Measurements from ENCODE around the gene CERS4.

CERS4 gene

GRCh38 chr19:8233370-8233769 lies 24.2 kb downstream of the CERS4 start:
- H3K27ac ChIP-seq (ENCODE audit: low read length, poor library complexity, severe bottlenecking), result no peak overlapping the region
- no peak overlapping the region for H3K14ac ChIP-seq (ENCODE audit: low read length in 2 of 2)
- H2AK5ac ChIP-seq (ENCODE audit: low read length, severe bottlenecking), result no peak overlapping the region
- H3K23ac ChIP-seq (ENCODE audit: low read length in 2 of 2), result no peak overlapping the region
- H2BK12ac ChIP-seq (ENCODE audit: low read length in 2 of 2), result no peak overlapping the region
- peak; percentile 66 for DNase-seq
- no peak overlapping the region for H3K4ac ChIP-seq (ENCODE audit: low read depth in 1 of 2, low read length in 2 of 2)
- H4K8ac ChIP-seq (ENCODE audit: low read length), result no peak overlapping the region
- no peak overlapping the region for H2BK15ac ChIP-seq (ENCODE audit: low read depth, poor library complexity, severe bottlenecking)
- no peaks in the 10 kb centered on the region for H3K79me1 ChIP-seq (replicated peaks; ENCODE audit: low read length, poor library complexity, severe bottlenecking)
- WGBS, result 65% methylated on average over 6 of the region's 7 CpGs
- H2BK5ac ChIP-seq (ENCODE audit: low read depth, low read length, poor library complexity, severe bottlenecking), result no peak overlapping the region
- no peak overlapping the region for H3K4me2 ChIP-seq (ENCODE audit: low read length, poor library complexity, severe bottlenecking)
- peaks cover 12% of the 10 kb centered on the region for H3K9me3 ChIP-seq (ENCODE audit: control insufficient read depth, low read length)
- H3K18ac ChIP-seq (ENCODE audit: low read depth in 1 of 2, low read length in 2 of 2), result no peak overlapping the region
- no peaks in the 10 kb centered on the region for H3K36me3 ChIP-seq (ENCODE audit: control insufficient read depth in 1 of 2, insufficient read depth in 2 of 2, low read depth in 1 of 2, low read length in 2 of 2)
- H2AFZ ChIP-seq (ENCODE audit: low read depth, low read length), result no peak overlapping the region
- no peak overlapping the region for H2BK120ac ChIP-seq (ENCODE audit: low read depth, low read length)
- H3K9ac ChIP-seq (ENCODE audit: low read length), result no peak overlapping the region
- no peaks in the 10 kb centered on the region for H3K4me1 ChIP-seq (ENCODE audit: control insufficient read depth, insufficient read depth, low read depth, low read length)
- H3K4me3 ChIP-seq (ENCODE audit: insufficient read depth in 1 of 2, low read depth in 1 of 2, low read length in 2 of 2), result no peak overlapping the region
- no peak overlapping the region for H4K91ac ChIP-seq (ENCODE audit: low read length)
- no peaks in the 10 kb centered on the region for H3K27me3 ChIP-seq (ENCODE audit: control insufficient read depth in 1 of 2, insufficient read depth in 1 of 2, low read length in 2 of 2)

DNA sequence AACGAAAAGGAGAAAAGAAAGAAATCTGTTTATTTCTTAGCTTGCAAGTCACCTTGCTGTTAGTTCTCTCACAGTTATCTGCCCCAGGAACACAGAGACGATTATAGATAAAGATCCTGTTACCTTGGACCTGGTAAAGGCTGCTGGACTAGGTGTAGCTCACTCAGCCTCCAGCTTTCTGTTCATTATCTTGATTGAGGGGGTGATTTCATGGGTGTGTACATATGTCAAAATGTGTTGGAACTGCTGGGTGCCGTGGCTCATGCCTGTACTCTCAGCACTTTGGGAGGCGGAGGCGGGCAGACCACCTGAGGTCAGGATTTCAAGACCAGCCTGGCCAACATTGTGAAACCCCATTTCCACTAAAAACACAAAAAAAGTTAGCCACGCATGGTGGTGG lies 27.9 kb downstream of the CERS4 start:
- H2BK5ac ChIP-seq (ENCODE audit: low read depth, low read length, poor library complexity, severe bottlenecking), result no peak overlapping the region
- H3K18ac ChIP-seq (ENCODE audit: low read depth in 1 of 2, low read length in 2 of 2), result no peak overlapping the region
- H4K8ac ChIP-seq (ENCODE audit: low read length), result no peak overlapping the region
- H3K4me1 ChIP-seq (ENCODE audit: control insufficient read depth, insufficient read depth, low read depth, low read length), result peaks cover 12% of the 10 kb centered on the region
- no peak overlapping the region for H2BK15ac ChIP-seq (ENCODE audit: low read depth, poor library complexity, severe bottlenecking)
- H3K36me3 ChIP-seq (ENCODE audit: control insufficient read depth in 1 of 2, insufficient read depth in 2 of 2, low read depth in 1 of 2, low read length in 2 of 2), result no peaks in the 10 kb centered on the region
- 92% methylated on average over 5 of the region's 6 CpGs for WGBS
- no peaks in the 10 kb centered on the region for H3K79me1 ChIP-seq (replicated peaks; ENCODE audit: low read length, poor library complexity, severe bottlenecking)
- H3K9ac ChIP-seq (ENCODE audit: low read length), result no peak overlapping the region
- H4K91ac ChIP-seq (ENCODE audit: low read length), result peak overlapping the region; percentile 50
- no peak overlapping the region for H2BK12ac ChIP-seq (ENCODE audit: low read length in 2 of 2)
- H3K4me2 ChIP-seq (ENCODE audit: low read length, poor library complexity, severe bottlenecking), result no peak overlapping the region
- H3K27ac ChIP-seq (ENCODE audit: low read length, poor library complexity, severe bottlenecking), result no peak overlapping the region
- no peak overlapping the region for H2AK5ac ChIP-seq (ENCODE audit: low read length, severe bottlenecking)
- H3K4me3 ChIP-seq (ENCODE audit: insufficient read depth in 1 of 2, low read depth in 1 of 2, low read length in 2 of 2), result no peak overlapping the region
- no peak overlapping the region for H3K23ac ChIP-seq (ENCODE audit: low read length in 2 of 2)
- no peak for DNase-seq
- no peak overlapping the region for H3K14ac ChIP-seq (ENCODE audit: low read length in 2 of 2)
- no peak overlapping the region for H3K4ac ChIP-seq (ENCODE audit: low read depth in 1 of 2, low read length in 2 of 2)
- no peak overlapping the region for H2AFZ ChIP-seq (ENCODE audit: low read depth, low read length)
- no peak overlapping the region for H2BK120ac ChIP-seq (ENCODE audit: low read depth, low read length)
- no peaks in the 10 kb centered on the region for H3K27me3 ChIP-seq (ENCODE audit: control insufficient read depth in 1 of 2, insufficient read depth in 1 of 2, low read length in 2 of 2)
- no peaks in the 10 kb centered on the region for H3K9me3 ChIP-seq (ENCODE audit: control insufficient read depth, low read length)

DNA sequence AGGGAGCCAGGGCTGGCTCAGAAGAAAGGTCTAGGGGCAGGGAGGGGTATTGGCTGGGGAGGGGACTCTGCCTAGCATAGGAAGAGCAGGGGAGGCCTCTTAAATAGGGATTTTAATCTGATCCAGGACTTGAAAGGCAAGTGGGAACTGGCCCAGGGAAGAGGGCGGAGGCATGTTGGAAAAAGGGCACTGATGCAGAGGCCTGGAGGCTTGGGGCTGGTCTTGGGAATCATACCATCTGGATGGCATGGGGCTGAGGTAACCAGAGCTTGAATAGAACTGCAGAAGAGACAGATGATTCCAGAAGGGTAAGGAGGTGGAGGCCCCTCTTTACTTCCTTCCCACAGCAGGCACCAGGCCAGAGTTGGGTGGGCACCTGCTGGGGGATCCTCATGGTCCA lies 29.1 kb downstream of the CERS4 start:
- no peak overlapping the region for H2AK5ac ChIP-seq (ENCODE audit: low read length, severe bottlenecking)
- peaks cover 12% of the 10 kb centered on the region for H3K4me1 ChIP-seq (ENCODE audit: control insufficient read depth, insufficient read depth, low read depth, low read length)
- H3K9me3 ChIP-seq (ENCODE audit: control insufficient read depth, low read length), result peaks cover 7% of the 10 kb centered on the region
- no peak overlapping the region for H3K4ac ChIP-seq (ENCODE audit: low read depth in 1 of 2, low read length in 2 of 2)
- no peak overlapping the region for H3K9ac ChIP-seq (ENCODE audit: low read length)
- DNase-seq, result no peak
- H3K27ac ChIP-seq (ENCODE audit: low read length, poor library complexity, severe bottlenecking), result no peak overlapping the region
- no peaks in the 10 kb centered on the region for H3K79me1 ChIP-seq (replicated peaks; ENCODE audit: low read length, poor library complexity, severe bottlenecking)
- WGBS, result 93% methylated on average over 1 of the region's 1 CpG
- H3K14ac ChIP-seq (ENCODE audit: low read length in 2 of 2), result no peak overlapping the region
- no peak overlapping the region for H3K4me3 ChIP-seq (ENCODE audit: insufficient read depth in 1 of 2, low read depth in 1 of 2, low read length in 2 of 2)
- no peak overlapping the region for H2BK15ac ChIP-seq (ENCODE audit: low read depth, poor library complexity, severe bottlenecking)
- H3K27me3 ChIP-seq (ENCODE audit: control insufficient read depth in 1 of 2, insufficient read depth in 1 of 2, low read length in 2 of 2), result peaks cover 0 to 3% of the 10 kb centered on the region in 2 experiments
- H3K18ac ChIP-seq (ENCODE audit: low read depth in 1 of 2, low read length in 2 of 2), result peak overlapping the region in 1 of 2 experiments; percentile 32
- peak overlapping the region; percentile 43 to 74 for H2BK12ac ChIP-seq (ENCODE audit: low read length in 2 of 2)
- no peak overlapping the region for H4K8ac ChIP-seq (ENCODE audit: low read length)
- H3K36me3 ChIP-seq (ENCODE audit: control insufficient read depth in 1 of 2, insufficient read depth in 2 of 2, low read depth in 1 of 2, low read length in 2 of 2), result no peaks in the 10 kb centered on the region
- H2BK5ac ChIP-seq (ENCODE audit: low read depth, low read length, poor library complexity, severe bottlenecking), result no peak overlapping the region
- H3K23ac ChIP-seq (ENCODE audit: low read length in 2 of 2), result no peak overlapping the region
- H3K4me2 ChIP-seq (ENCODE audit: low read length, poor library complexity, severe bottlenecking), result no peak overlapping the region
- no peak overlapping the region for H2AFZ ChIP-seq (ENCODE audit: low read depth, low read length)
- peak overlapping the region; percentile 55 for H2BK120ac ChIP-seq (ENCODE audit: low read depth, low read length)
- peak overlapping the region; percentile 40 for H4K91ac ChIP-seq (ENCODE audit: low read length)

GRCh38 chr19:8239528-8240273 lies 30.5 kb downstream of the CERS4 start:
- no peak overlapping the region for H3K27ac ChIP-seq (ENCODE audit: low read length, poor library complexity, severe bottlenecking)
- H2BK5ac ChIP-seq (ENCODE audit: low read depth, low read length, poor library complexity, severe bottlenecking), result no peak overlapping the region
- peak overlapping the region; percentile 88 to 99 for H2BK12ac ChIP-seq (ENCODE audit: low read length in 2 of 2)
- peak overlapping the region; percentile 75 to 89 for H3K4ac ChIP-seq (ENCODE audit: low read depth in 1 of 2, low read length in 2 of 2)
- H3K79me1 ChIP-seq (replicated peaks; ENCODE audit: low read length, poor library complexity, severe bottlenecking), result no peaks in the 10 kb centered on the region
- peaks cover 9% of the 10 kb centered on the region for H3K9me3 ChIP-seq (ENCODE audit: control insufficient read depth, low read length)
- peak overlapping the region; percentile 85 for H3K9ac ChIP-seq (ENCODE audit: low read length)
- H3K4me3 ChIP-seq (ENCODE audit: insufficient read depth in 1 of 2, low read depth in 1 of 2, low read length in 2 of 2), result peak overlapping the region in 1 of 2 experiments; percentile 63
- H2BK120ac ChIP-seq (ENCODE audit: low read depth, low read length), result peak overlapping the region; percentile 80
- H2BK15ac ChIP-seq (ENCODE audit: low read depth, poor library complexity, severe bottlenecking), result peak overlapping the region; percentile 91
- H3K23ac ChIP-seq (ENCODE audit: low read length in 2 of 2), result no peak overlapping the region
- peak overlapping the region; percentile 99 for H4K91ac ChIP-seq (ENCODE audit: low read length)
- 97% methylated on average over 2 of the region's 3 CpGs for WGBS
- H3K36me3 ChIP-seq (ENCODE audit: control insufficient read depth in 1 of 2, insufficient read depth in 2 of 2, low read depth in 1 of 2, low read length in 2 of 2), result no peaks in the 10 kb centered on the region
- no peak overlapping the region for H3K4me2 ChIP-seq (ENCODE audit: low read length, poor library complexity, severe bottlenecking)
- H3K27me3 ChIP-seq (ENCODE audit: control insufficient read depth in 1 of 2, insufficient read depth in 1 of 2, low read length in 2 of 2), result peaks cover 0 to 3% of the 10 kb centered on the region in 2 experiments
- peak overlapping the region; percentile 65 to 94 for H3K18ac ChIP-seq (ENCODE audit: low read depth in 1 of 2, low read length in 2 of 2)
- H2AK5ac ChIP-seq (ENCODE audit: low read length, severe bottlenecking), result peak overlapping the region; percentile 27
- peaks cover 12% of the 10 kb centered on the region for H3K4me1 ChIP-seq (ENCODE audit: control insufficient read depth, insufficient read depth, low read depth, low read length)
- H2AFZ ChIP-seq (ENCODE audit: low read depth, low read length), result no peak overlapping the region
- H4K8ac ChIP-seq (ENCODE audit: low read length), result peak overlapping the region; percentile 89
- H3K14ac ChIP-seq (ENCODE audit: low read length in 2 of 2), result peak overlapping the region in 1 of 2 experiments; percentile 69
- no peak for DNase-seq
